HepG2 (cell line): ENCODE results near the gene DCUN1D2.

ENCODE experiments used
- ATF3 ChIP-seq: sonication (generic); formaldehyde crosslinking; IDR thresholded peaks from 2 replicates; pipeline ENCODE4 v1.4.0; 2020; ENCODE audit warnings: missing genetic modification reagents
- CHCHD3 ChIP-seq: sonication (generic); formaldehyde crosslinking; IDR thresholded peaks from 2 replicates; pipeline ENCODE4 v1.8.0; 2022; ENCODE audit warnings: mild to moderate bottlenecking, missing genetic modification reagents, moderate library complexity
- CTCF ChIP-seq: sonication (generic); formaldehyde crosslinking; IDR thresholded peaks from 2 replicates; pipeline ENCODE4 v1.5.0; 2020; ENCODE audit warnings: mild to moderate bottlenecking, missing genetic modification reagents, moderate library complexity
- EZH2 ChIP-seq: conservative IDR thresholded peaks from 2 replicates; pipeline ENCODE4 v1.6.1; 2012; ENCODE audit warnings: mild to moderate bottlenecking, low read depth, low read length, moderate library complexity
- KLF13 ChIP-seq: sonication (generic); formaldehyde crosslinking; IDR thresholded peaks from 2 replicates; pipeline ENCODE4 v1.4.0; 2020; ENCODE audit warnings: mild to moderate bottlenecking, missing genetic modification reagents
- POLR2AphosphoS5 ChIP-seq: IDR thresholded peaks from 2 replicates; pipeline ENCODE4 v1.6.1; 2012; ENCODE audit warnings: low read depth, low read length
- RXRA ChIP-seq: sonication (generic); formaldehyde crosslinking; IDR thresholded peaks from 2 replicates; pipeline ENCODE4 v1.5.1; 2020; ENCODE audit warnings: missing genetic modification reagents
- SPEN ChIP-seq: sonication (generic); formaldehyde crosslinking; IDR thresholded peaks from 2 replicates; pipeline ENCODE4 v1.5.1; 2020; ENCODE audit warnings: low read depth, mild to moderate bottlenecking, missing genetic modification reagents
- SRSF1 ChIP-seq: fragments of 200-400 bp; formaldehyde crosslinking; optimal IDR thresholded peaks from 2 replicates; pipeline ENCODE3; 2017; ENCODE audit warnings: mild to moderate bottlenecking, low read depth, low read length, moderate library complexity
- ZNF549 ChIP-seq: sonication (generic); formaldehyde crosslinking; IDR thresholded peaks from 2 replicates; pipeline ENCODE4 v1.5.0; 2020; ENCODE audit warnings: missing genetic modification reagents
- ZSCAN22 ChIP-seq: sonication (generic); formaldehyde crosslinking; IDR thresholded peaks from 2 replicates; pipeline ENCODE4 v1.4.0; 2020; ENCODE audit warnings: mild to moderate bottlenecking, missing genetic modification reagents

- no peak for TF ChIP-seq SRSF1
- no peak for TF ChIP-seq KLF13 (CRISPR knock-in tag)
- no peak for TF ChIP-seq ZNF549 (CRISPR knock-in tag)
- TF ChIP-seq SPEN (CRISPR knock-in tag) = no peak
- no peak for TF ChIP-seq RXRA (CRISPR knock-in tag)
- no peak for TF ChIP-seq CHCHD3
- TF ChIP-seq CTCF = no peak
- TF ChIP-seq ATF3 = no peak
- TF ChIP-seq POLR2AphosphoS5 = no peak
- no peak for TF ChIP-seq EZH2
- no peak for TF ChIP-seq ZSCAN22 (CRISPR knock-in tag)
Measured at GRCh38 chr13:113414335-113414734, 76.2 kb downstream of the DCUN1D2 start.
